ENCODE results near the gene PHOX2B. TPM values are rescaled to one million over a fixed set of nuclear protein-coding genes. Genes with fewer than 3 reads are reported as not detected.

Gene PHOX2B
- total RNA-seq, 4 donors from 2014 or later = 0.80 to 1.5 TPM; not detected in 2

GRCh38 chr4:41723286-41723685, 25.2 kb downstream of the PHOX2B start:
- Histone ChIP-seq H3K27ac (no peak overlapping the region), H3K36me3 (no peaks in the 10 kb centered on the region), H3K4me1 (no peaks in the 10 kb centered on the region), H3K9me3 (no peaks in the 10 kb centered on the region), H3K4me3 (no peak overlapping the region), H3K27me3 (no peaks in the 10 kb centered on the region)
- TF ChIP-seq POLR2A (IDR thresholded peaks at IDR 0.05) (no peak), CTCF (IDR thresholded peaks at IDR 0.05) (no peak)
- DNase-seq = no peak

- TF ChIP-seq CTCF (IDR thresholded peaks at IDR 0.05) (no peak), POLR2A (IDR thresholded peaks at IDR 0.05) (no peak)
- Histone ChIP-seq H3K4me3 (no peak overlapping the region), H3K9me3 (no peaks in the 10 kb centered on the region), H3K27me3 (no peaks in the 10 kb centered on the region), H3K4me1 (no peaks in the 10 kb centered on the region), H3K36me3 (no peaks in the 10 kb centered on the region), H3K27ac (no peak overlapping the region)
- DNase-seq = no peak
Observed at GRCh38 chr4:41722181-41722580, 26.3 kb downstream of the PHOX2B start.

GRCh38 chr4:41719417-41719816, 29.1 kb downstream of the PHOX2B start:
- Histone ChIP-seq H3K4me3 (no peak overlapping the region), H3K36me3 (no peaks in the 10 kb centered on the region), H3K27ac (no peak overlapping the region), H3K9me3 (no peaks in the 10 kb centered on the region), H3K4me1 (no peaks in the 10 kb centered on the region), H3K27me3 (no peaks in the 10 kb centered on the region)
- TF ChIP-seq POLR2A (IDR thresholded peaks at IDR 0.05) (no peak), CTCF (IDR thresholded peaks at IDR 0.05) (no peak)
- DNase-seq = no peak

- Histone ChIP-seq H3K4me3 (no peak overlapping the region), H3K9me3 (no peaks in the 10 kb centered on the region), H3K36me3 (no peaks in the 10 kb centered on the region), H3K4me1 (no peaks in the 10 kb centered on the region), H3K27me3 (no peaks in the 10 kb centered on the region), H3K27ac (no peak overlapping the region)
- no peak for TF ChIP-seq POLR2A (IDR thresholded peaks at IDR 0.05)
- TF ChIP-seq CTCF (IDR thresholded peaks at IDR 0.05) = no peak
- DNase-seq = no peak
Observed at GRCh38 chr4:41718907-41719306, 29.6 kb downstream of the PHOX2B start.

GRCh38 chr4:41715155-41715554, 33.4 kb downstream of the PHOX2B start:
- Histone ChIP-seq H3K9me3 (no peaks in the 10 kb centered on the region), H3K36me3 (no peaks in the 10 kb centered on the region), H3K27ac (no peak overlapping the region), H3K4me3 (no peak overlapping the region), H3K27me3 (no peaks in the 10 kb centered on the region), H3K4me1 (no peaks in the 10 kb centered on the region)
- DNase-seq = no peak
- TF ChIP-seq POLR2A (IDR thresholded peaks at IDR 0.05) = no peak
- no peak for TF ChIP-seq CTCF (IDR thresholded peaks at IDR 0.05)

GRCh38 chr4:41714364-41715000, 34.0 kb downstream of the PHOX2B start:
- H3K9me3 ChIP-seq = no peaks in the 10 kb centered on the region
- no peak overlapping the region for H3K27ac ChIP-seq
- TF ChIP-seq POLR2A (IDR thresholded peaks at IDR 0.05) = no peak
- TF ChIP-seq CTCF (IDR thresholded peaks at IDR 0.05) = no peak
- no peak overlapping the region for H3K4me3 ChIP-seq
- no peak for DNase-seq
- no peaks in the 10 kb centered on the region for H3K27me3 ChIP-seq
- no peaks in the 10 kb centered on the region for H3K36me3 ChIP-seq
- no peaks in the 10 kb centered on the region for H3K4me1 ChIP-seq
